HG03439 (cell line): Measurements from ENCODE around the gene JMJD1C.
"Not testable (repeated sequence)": the region's sequence is repeated elsewhere in the genome, so short reads cannot be mapped to it uniquely, and the experiment has no call there.

ENCODE experiments used
- ATAC-seq: cut with Tn5 transposase; IDR thresholded peaks from one replicate; pipeline ENCODE4 v1.9.1; 2021; ENCODE audit warnings: mild to moderate bottlenecking, moderate library complexity; ENCODE audit not compliant: unreplicated experiment

JMJD1C gene

DNA sequence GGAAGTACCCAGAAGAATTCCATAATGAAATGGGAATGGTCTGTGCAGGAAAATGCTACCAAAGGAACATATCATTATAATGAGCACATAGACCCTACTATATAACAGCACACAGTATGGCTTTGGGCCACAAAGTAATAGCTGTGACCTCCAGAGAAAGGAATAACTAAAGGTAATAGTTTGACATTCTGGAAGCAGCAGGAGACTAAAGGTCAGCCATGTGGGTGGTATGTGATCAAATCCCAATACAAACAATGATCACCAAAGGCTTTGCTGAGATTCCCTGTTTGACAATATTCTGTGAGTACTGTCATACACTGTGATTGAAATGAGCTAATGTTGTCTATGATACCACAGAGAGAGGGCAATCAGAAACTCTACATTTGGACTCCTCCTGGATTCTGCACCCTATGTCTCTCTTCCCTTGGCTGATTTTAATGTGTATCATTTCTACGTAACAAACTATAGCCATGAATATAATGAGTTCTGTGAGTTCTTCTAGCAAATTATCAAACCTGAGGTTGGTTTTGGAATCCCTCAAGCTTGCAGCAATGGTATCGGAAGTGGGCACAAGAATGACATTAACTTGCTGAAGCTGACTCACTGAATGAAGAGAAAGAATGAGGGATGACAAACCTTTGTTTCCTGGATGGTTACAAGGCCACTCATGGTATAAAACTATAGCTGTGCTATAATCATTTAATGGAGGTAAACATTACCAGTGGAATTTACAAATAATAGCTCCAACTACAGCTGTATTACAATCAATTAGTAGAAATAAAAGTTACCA is 99.6 kb downstream of the JMJD1C start:
- no peak for ATAC-seq

DNA sequence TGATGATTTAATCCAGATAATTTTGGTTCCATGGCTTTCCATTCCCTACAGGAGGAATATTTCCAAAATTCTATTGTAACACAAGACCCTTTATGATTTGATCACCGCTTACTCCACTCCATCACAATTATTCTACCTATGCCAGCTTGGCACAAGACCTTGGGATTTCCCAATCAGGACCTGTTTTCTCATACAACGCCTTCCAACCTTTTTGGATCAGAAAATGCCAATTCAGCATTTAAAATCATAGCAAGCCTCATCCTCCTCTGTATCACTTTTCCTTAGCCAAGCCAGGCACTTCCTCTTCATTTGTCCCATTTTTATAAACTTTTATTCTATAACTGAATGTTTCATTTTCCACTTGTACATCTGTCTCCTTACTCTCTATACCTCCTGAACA is 100.9 kb downstream of the JMJD1C start:
- ATAC-seq, result no peak

DNA sequence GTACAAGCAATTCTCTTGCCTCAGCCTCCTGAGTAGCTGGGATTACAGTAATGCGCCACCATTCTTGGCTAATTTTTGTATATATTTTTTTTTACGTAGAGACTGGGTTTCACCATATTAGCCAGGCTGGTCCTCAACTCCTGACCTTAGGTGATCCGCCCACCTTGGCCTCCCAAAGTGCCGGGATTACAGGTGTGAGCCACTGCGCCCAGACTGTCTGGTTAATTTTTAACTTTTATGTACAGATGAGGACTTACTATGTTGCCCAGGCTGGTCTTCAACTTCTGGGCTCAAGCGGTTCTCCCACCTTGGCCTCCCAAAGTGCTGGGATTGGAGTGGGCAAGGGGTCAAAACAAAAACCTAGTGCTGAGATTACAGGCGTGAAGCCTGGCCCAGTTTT is 101.8 kb downstream of the JMJD1C start:
- ATAC-seq, result no peak

DNA sequence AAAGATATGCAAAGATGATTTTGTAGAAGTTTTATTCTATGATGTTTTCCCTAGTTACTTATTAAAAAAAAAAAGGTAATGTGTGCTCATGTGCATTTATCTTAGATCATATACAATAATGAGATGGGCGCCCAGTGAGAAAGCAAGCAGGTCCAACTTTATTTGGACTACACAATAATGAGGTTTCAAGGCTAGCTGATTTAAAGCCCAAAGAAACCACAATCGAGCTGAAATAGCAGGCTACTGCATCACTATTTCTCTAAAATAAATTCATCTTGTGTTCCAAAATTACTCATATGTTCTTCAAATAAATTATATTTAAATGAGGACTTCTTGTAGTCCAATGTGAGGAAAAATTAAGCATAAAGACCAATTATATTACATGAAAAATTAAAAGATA is 110.1 kb downstream of the JMJD1C start:
- no peak for ATAC-seq

DNA sequence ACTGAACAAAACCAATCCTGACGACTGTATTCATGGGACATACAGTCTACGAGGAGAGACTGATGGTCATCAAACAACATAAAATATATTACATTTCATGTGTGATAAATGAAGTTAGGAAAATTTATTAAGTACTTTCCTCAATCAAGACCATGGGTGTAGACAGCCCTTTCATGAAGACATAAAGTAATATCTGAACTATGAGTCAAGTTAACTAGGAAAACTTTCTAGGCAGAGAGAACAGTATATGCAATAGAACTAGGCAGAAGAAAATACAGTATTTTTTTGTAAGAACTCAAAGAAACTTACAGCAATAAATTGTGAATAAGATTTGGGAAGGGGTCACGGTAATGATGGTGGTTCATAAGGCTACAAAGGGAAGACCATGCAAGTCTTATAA is 112.8 kb downstream of the JMJD1C start:
- ATAC-seq, result no peak

DNA sequence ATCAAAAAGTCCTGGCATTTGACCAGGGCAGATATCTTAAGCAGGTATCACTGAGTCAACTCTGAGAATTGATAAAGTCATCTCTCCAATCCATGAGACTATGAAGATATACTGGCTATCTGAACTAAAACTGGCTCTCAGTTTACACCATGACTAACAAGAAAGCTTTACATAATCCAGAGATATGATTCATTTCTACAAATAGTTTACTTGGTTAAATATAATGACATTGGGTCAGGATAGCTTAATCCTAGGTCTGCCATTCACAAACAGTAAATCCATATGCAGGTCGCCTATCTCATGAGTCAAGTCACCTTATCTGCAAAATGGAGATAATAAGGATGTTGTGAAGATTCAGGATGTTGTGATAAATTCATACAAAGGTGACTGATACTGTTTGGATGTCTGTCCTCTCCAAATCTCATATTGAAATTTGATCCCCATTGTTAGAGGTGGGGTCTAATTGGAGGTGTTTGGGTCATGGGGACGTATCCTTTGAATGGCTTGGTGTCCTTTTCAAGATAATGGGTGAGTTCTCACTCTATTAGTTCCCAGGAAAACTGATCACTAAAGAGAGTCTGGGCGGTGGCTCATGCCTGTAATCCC is 117.4 kb downstream of the JMJD1C start:
- ATAC-seq, result no peak

DNA sequence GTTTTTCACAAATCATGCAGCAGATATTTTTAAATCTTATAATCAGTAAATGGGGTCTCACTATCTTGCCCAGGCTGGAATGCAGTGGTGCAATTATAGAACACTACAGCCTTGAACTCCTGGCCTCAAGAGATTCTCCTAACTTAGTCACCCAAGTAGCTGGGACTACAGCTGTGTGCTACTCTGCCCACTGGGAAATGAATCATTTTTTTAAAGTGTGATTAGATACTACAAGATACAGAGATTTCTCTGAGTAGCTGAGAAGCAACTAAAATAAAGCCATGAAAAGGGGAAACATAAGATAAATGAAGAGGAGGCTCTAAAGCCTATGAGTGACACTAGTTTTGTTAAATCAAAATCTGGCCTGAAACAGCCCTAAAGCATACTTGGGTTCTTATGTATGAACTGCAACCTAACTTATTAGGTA is 119.7 kb downstream of the JMJD1C start:
- ATAC-seq, result no peak

DNA sequence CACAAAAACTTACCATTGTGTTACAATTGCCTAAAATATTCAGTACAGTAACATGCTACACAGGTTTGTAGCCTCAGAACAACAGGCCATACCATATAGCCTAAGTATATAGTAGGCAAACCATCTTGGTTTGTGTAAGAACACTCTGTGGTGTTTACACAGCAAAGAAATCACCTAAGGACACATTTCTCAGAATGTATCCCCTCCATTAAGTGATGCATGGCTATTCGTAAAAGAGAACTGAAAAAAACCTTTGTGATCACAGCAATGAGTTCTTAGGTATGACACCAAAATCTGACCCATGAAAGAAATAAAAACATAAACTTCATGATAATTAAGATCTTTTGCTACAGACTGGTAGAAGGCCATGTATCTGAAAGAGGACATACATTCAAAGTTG is 121.5 kb downstream of the JMJD1C start:
- no peak for ATAC-seq

DNA sequence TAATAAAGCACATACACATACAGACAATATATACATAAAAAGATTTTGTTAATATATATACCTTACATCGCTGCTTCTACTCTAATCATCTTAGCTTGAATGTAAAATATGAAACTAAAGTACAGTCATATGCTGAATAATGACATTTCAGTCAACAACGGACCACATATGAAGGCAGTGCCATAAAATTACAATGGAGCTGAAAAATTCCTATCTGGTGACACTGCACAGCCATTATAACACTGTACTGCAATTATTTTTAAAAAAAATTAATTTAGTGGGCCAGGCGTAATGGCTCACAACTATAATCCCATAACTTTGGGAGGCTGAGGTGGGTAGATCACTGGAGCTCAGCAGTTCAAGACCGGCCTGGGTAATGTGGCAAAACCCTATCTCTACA is 122.3 kb downstream of the JMJD1C start:
- no peak for ATAC-seq

DNA sequence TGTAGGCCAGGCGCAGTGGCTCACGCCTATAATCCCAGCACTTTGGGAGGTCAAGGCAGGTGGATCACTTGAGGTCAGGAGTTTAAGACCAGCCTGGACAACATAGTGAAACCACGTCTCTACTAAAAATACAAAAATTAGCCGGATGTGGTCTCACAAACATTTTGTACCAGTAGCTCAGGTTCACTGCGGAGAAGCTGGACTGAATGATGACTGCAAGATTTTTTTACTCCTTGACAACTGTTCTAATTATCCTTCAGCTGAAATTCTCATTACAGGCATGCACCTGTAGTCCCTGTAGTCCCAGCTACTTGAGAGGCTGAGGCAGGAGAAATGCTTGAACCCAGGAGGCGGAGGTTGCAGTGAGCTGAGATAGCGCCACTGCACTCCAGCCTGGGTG is 126.1 kb downstream of the JMJD1C start:
- not testable (repeated sequence) for ATAC-seq

DNA sequence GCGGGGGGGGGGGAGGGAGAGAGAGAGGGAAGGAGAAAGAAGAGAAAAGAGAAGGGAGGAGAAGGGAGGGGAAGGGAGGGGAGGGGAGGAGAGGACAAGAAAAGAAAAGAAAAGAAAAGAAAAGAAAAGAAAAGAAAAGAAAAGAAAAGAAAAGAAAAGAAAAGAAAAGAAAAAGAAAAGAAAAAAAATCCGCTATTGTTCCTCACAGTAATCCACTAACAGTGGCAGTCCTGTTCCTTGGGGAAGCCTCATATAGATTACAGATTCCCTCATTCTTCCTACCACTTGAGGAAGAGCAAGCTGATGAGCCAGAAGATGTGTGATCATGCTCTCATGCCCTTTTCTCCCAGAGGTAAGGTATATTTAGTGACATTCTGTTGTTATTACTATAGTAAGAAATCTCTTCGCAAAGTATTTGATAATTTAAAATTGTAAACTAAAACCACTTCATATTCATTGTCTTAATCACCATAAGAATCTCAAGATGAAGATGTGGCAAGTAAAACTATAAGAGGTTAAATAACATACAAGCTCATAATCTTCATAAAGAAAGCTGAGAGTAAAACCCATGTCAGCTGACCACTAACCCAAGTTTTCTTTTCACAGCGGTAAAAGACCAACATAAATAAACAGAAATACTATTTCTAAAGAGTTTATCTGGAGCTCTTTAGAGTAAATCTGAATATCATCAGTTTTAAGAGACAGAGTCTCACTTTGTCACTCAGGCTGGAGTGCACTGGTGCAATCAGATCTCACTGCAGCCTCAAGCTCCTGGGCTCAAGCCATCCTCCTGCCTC is 128.1 kb downstream of the JMJD1C start:
- ATAC-seq, result no peak

DNA sequence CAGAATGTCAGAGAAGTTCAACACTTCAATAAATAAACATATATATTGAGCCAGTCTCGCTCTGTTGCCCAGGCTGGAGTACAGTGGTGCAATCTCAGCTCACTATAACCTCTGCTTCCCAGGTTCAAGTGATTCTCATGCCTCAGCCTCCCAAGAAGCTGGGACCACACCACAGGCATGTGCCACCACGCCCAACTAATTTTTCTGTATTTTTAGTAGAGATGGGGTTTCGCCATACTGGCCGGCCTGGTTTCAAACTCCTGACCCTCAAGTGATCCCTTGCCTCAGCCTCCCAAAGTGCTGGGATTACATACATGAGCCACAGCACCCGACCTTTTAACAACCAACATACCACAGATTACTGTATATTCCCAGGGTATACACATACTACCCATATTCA is 134.2 kb downstream of the JMJD1C start:
- no peak for ATAC-seq

DNA sequence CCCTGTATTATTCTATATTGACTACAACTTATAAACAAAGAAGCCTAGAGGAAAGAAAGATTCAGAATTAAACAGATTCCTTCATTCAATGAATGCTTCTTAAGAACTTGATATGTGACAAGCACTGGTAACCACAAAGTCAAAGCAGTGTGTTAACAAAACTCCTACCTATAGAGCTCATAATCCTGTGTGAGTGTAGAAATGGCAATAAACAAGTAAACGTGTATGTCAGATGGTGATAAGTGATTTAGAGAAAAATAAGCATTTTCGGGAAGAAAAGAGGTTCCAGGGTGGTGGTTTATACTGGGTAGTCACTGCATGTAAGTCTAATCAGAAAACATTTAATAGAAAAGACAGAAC is 141.3 kb downstream of the JMJD1C start:
- ATAC-seq, result no peak

DNA sequence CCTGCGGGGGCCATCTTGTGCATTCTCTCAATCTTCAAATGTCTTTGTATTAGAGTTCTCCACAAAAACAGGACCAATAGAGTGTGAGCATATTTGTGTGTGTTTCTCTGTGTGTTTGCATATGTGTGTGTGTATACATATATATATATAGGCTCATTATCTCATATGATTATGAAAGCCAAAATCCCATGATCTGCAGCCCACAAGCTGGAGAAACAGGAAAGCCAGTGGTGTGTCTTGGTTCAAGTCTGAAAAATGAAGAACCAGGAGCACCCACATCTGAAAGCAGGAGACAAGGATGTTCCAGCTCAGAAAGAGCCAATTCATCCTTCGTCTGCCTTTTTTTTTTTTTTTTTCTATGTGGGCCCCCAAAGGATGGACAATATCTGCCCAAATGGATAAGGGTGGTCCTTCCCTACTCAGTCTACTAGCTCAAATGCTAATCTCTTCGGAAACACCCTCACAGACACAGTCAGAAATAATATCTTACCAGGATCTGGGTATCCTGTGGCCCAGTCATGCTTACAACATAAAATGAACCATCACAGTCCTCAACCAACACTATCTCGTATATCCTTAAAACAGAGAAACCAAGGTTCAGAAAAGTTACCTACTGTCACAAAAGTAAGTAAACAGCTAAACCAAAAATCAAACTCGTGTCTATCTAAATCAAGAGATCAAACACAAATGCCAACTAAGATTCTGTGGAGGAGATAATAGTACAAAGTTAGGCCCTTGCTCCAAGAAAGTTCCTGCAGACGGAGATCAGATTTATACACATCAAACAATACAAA is 141.9 kb downstream of the JMJD1C start:
- ATAC-seq, result no peak

DNA sequence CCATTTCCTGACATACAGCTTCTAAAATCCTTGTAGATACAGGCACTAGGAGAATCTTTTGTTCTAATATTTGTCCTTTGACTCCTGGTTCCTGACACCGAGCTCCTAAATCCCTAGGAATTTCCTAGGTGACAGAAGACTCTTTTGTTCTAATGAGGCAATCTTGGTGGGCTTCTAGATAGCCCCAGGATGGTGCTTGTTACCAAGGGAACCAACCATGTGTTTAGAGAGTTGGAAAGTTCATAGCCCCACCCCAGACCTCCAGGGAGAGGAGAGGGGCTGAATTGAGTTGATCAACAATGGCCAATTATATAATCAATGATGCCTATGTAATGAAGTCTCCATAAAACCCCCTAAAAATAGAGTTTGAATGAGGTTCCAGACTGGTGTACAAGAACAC is 145.1 kb downstream of the JMJD1C start:
- no peak for ATAC-seq

DNA sequence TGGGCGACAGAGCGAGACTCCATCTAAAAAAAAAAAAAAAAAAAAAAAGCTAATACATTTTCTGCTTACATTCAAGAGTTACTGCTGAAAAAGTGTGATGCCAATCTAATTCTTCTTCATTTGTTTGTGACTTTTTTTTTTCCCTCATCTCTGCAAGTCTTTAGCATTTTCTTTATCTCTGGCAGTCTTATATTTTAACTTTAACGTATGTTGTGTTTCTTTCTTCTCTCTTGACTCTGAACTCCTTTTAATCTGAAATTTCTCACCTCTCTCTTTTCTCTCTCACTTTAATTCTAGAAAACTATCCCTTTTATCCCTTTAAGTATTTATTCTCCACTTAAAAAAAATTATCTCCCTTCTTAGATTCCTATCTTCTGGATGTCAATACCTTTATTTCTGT is 146.5 kb downstream of the JMJD1C start:
- no peak for ATAC-seq

DNA sequence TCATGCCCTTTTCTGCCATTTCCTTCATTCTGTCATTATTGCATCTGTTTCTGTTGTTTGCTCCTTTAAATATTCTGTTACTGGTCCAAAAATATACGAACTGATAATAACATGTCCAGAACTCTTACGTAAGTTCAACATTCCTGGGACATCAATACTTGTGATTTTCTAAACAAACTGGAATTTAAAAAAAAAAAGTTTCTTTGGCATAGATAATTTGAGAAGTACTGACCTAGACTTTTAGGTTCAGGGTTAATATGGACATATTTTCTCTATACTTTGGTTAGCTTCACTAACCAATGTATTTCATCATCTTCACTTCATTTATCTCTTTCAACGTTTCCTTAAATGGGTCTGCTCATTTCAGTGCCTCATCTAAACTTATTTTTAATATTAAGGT is 147.3 kb downstream of the JMJD1C start:
- ATAC-seq, result no peak

DNA sequence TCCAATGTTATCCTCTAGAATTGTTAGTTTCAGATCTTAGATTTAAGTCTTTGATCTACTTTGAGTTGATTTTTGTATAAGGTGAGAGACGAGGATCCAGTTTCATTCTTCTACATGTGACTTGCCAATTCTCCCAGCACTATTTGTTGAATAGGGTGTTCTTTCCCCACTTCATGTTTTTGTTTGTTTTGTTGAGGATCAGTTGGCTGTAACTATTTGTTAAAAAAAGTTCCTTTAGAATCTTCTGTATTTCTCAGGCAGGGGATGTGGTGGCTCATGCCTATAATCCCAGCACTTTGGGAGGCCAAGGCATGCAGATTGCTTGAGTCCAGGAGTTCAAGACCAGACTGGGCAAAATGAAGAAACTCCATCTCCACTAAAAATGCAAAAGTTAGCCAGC is 151.8 kb downstream of the JMJD1C start:
- ATAC-seq, result no peak

DNA sequence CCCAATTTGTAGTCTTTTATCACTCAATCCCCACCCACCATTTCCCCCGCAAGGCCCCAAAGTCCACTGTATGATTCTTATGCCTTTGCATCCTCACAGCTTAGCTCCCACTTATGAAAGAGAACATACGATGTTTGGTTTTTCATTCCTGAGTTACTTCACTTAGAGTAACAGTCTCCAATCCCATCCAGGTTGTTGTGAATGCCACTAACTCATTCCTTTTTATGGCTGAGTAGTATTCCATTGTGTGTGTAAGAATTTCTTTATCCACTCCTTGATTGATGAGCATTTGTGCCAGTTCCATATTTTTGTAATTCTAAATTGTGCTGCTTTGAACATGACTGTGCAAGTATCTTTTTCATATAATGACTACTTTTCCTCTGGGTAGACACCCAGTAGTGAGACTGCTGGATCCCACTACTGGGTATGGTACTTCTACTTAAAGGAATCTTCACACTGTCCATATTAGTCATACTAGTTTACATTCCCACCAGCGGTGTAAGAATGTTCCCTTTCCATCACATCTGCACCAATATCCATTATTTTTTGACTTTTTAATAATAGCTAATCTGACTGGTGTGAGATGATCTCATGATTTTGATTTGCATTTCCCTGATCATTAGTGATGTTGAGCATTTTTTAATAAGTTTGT is 152.6 kb downstream of the JMJD1C start:
- ATAC-seq, result no peak

DNA sequence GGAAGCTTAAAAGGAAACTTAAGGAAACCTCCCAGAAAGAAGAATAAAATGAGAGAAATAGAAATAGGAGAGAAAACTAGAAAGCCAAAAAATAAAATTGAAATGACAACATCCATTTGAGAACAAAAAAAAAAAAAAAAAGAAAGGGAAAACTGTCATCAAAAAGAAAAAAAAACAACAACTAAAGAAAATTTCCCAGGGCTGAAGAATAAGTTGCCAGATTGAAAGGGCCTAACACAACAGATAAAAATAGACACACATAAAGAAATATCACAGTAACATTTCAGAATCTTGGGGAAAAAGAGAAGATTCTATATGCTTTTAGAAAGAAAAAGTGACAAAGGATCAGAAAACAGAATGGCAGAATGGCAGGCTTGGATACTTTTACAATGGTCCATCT is 157.1 kb downstream of the JMJD1C start:
- no peak for ATAC-seq

DNA sequence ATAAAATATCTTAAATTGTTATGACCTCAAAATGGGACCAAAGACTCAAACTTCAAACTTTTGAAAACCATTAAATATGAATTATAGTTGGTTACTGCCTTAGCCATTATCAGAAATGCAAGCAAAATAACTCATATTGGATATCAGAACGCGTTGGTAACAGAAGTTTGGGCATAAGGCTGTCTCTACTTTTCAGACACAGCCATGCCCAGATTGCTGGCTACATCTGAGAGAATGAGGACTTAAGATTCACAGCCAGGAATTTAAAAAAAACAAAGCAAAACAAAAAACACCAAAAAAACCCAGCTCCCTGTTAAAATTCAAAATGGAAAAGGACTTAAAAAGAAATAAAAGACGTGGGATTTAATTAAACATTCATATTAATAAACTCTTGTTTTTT is 161.6 kb downstream of the JMJD1C start:
- no peak for ATAC-seq
